Measurements from ENCODE around the gene B3GNT4. TPM values are rescaled to one million over a fixed set of nuclear protein-coding genes. Genes with fewer than 3 reads are reported as not detected.

The B3GNT4 gene
- total RNA-seq, 1 experiment from 2014 or later: 0.26 TPM

Other genes with a start within 250 kb of the B3GNT4 start
- gene BCL7A, start 181.8 kb upstream of the B3GNT4 start, total RNA-seq (2014; rRNA removed; shearing (Covaris generic)): 11.1 and 14.4 TPM in 2 replicates
- 21.1 and 23.2 TPM in 2 replicates for gene MLXIP, start 125.0 kb upstream of the B3GNT4 start, total RNA-seq (2014; rRNA removed; shearing (Covaris generic))
- gene IL31, start 29.5 kb upstream of the B3GNT4 start, total RNA-seq (2014; rRNA removed; shearing (Covaris generic)): not detected in 2 replicates
- 0.61 and 0.79 TPM in 2 replicates for gene LRRC43, start 20.6 kb upstream of the B3GNT4 start, total RNA-seq (2014; rRNA removed; shearing (Covaris generic))
- gene DIABLO, start 22.3 kb downstream of the B3GNT4 start, total RNA-seq (2014; rRNA removed; shearing (Covaris generic)): 61.6 and 64.0 TPM in 2 replicates
- 24.2 and 25.4 TPM in 2 replicates for gene VPS33A, start 62.8 kb downstream of the B3GNT4 start, total RNA-seq (2014; rRNA removed; shearing (Covaris generic))
- gene CLIP1, start 219.0 kb downstream of the B3GNT4 start, total RNA-seq (2014; rRNA removed; shearing (Covaris generic)): 17.2 and 18.0 TPM in 2 replicates